Naive thymus-derived CD8-positive, alpha-beta T cell (primary cell): ENCODE data around the gene ACER1. TPM values are rescaled to one million over a fixed set of nuclear protein-coding genes. Genes with fewer than 3 reads are reported as not detected.

Experiments
- ATAC-seq, 2 donors: fragments of 150-1000 bp; cut with Tn5 transposase in 1 of 2; sonication (Bioruptor Pico), chemical (Tn5 transposase) in 1 of 2; 1 replicate in 1 of 2; 2 replicates in 1 of 2; pipeline ENCODE4 v1.10.0; 2021; ENCODE audit warnings: mild to moderate bottlenecking in 2 of 2, moderate library complexity in 2 of 2
- POLR2A ChIA-PET: fragments of 350-600 bp; sonication (Branson Sonifier 250); formaldehyde crosslinking; loops from one replicate; lab custom pipeline; 2021; ENCODE audit warnings: antibody characterized with exemption; lab: Charles Lee
- DNase-seq, 10 donors: peaks; one replicate each; pipeline versions ENCODE4 v3.0.0 to v3.0.0-alpha.2; 2020 to 2022
- H3K27ac Mint-ChIP-seq, 10 donors: one replicate each; pipeline ENCODE4 v1.8.0; 2020 to 2022; ENCODE audit warnings: mild to moderate bottlenecking in 10 of 10, mixed read lengths in 10 of 10, moderate library complexity in 4 of 10, inconsistent platforms in 1 of 10
- H3K27me3 Mint-ChIP-seq, 5 donors: one replicate each; pipeline ENCODE4 v1.8.0; 2021 to 2022; ENCODE audit warnings: mixed read lengths in 5 of 5
- H3K36me3 Mint-ChIP-seq, 3 donors: one replicate each; pipeline ENCODE4 v1.8.0; 2020 to 2022; ENCODE audit warnings: mixed read lengths in 3 of 3, mild to moderate bottlenecking in 2 of 3, inconsistent platforms in 1 of 3
- H3K4me1 Mint-ChIP-seq, 4 donors: one replicate each; pipeline ENCODE4 v1.8.0; 2021 to 2022; ENCODE audit warnings: mixed read lengths in 4 of 4
- H3K4me3 Mint-ChIP-seq, 10 donors: one replicate each; pipeline ENCODE4 v1.8.0; 2020 to 2022; ENCODE audit warnings: mild to moderate bottlenecking in 10 of 10, mixed read lengths in 10 of 10, moderate library complexity in 6 of 10, inconsistent platforms in 1 of 10
- H3K9me3 Mint-ChIP-seq, 9 donors: one replicate each; pipeline ENCODE4 v1.8.0; 2020 to 2022; ENCODE audit warnings: mixed read lengths in 9 of 9, mild to moderate bottlenecking in 3 of 9, inconsistent platforms in 1 of 9, moderate library complexity in 1 of 9
- polyA plus RNA-seq, 3 donors: library from polyadenylated mRNA; unstranded; fragments of 300-500 nt; fragmentation: Illumina TruSeq; gene quantifications; one replicate each; pipeline ENCODE4 v1.2.3, GENCODE V29; 2021
- total RNA-seq, 8 experiments: library from RNA in 2 of 8; stranded (reverse) in 2 of 8; gene quantifications; one replicate each; pipeline ENCODE4 v1.2.3 and lab custom pipeline; 2021 to 2026

ACER1 gene
- total and polyA plus RNA-seq, 5 experiments from 2014 or later, result 0.91 to 2.6 (median 1.4) TPM

- DNase-seq, result no peak
- Mint-ChIP-seq H3K27me3 (no peaks in the 10 kb centered on the region), H3K4me1 (peaks cover 17 to 46% (median 34%) of the 10 kb centered on the region in 4 donors), H3K27ac (no peak overlapping the region), H3K36me3 (peaks cover 0 to 73% (median 5%) of the 10 kb centered on the region in 3 donors), H3K9me3 (no peaks in the 10 kb centered on the region), H3K4me3 (no peak overlapping the region)
- ATAC-seq, result no peak
- POLR2A ChIA-PET, result interaction anchor here (1.0 kb wide), 1 partner anchor 10 kb away, joined by 3 read pairs; no protein-coding TSS in a partner anchor
Observed at GRCh38 chr19:6260376-6260775, 73.0 kb downstream of the ACER1 start.

- POLR2A ChIA-PET, result interaction anchor here (1.0 kb wide), 1 partner anchor 11 kb away, joined by 3 read pairs; no protein-coding TSS in a partner anchor
- Mint-ChIP-seq H3K4me1 (peaks cover 17 to 46% (median 34%) of the 10 kb centered on the region in 4 donors), H3K27me3 (no peaks in the 10 kb centered on the region), H3K4me3 (no peak overlapping the region), H3K27ac (peak overlapping the region in 2 of 10 donors; percentile 26 to 36), H3K9me3 (no peaks in the 10 kb centered on the region), H3K36me3 (peaks cover 0 to 72% (median 5%) of the 10 kb centered on the region in 3 donors)
- ATAC-seq, result no peak
- peak in 1 of 10 donors; percentile 51 for DNase-seq
Observed at GRCh38 chr19:6259312-6259861, 74.0 kb downstream of the ACER1 start.

- H3K4me3 Mint-ChIP-seq, result no peak overlapping the region
- H3K27ac Mint-ChIP-seq, result peak overlapping the region in 2 of 10 donors; percentile 25 to 26
- POLR2A ChIA-PET, result no interaction called here
- H3K4me1 Mint-ChIP-seq, result peaks cover 19 to 46% (median 34%) of the 10 kb centered on the region in 4 donors
- DNase-seq (peak in 1 of 10 donors; percentile 34), ATAC-seq (no peak)
- H3K27me3 Mint-ChIP-seq, result no peaks in the 10 kb centered on the region
- H3K36me3 Mint-ChIP-seq, result peaks cover 0 to 69% (median 5%) of the 10 kb centered on the region in 3 donors
- no peaks in the 10 kb centered on the region for H3K9me3 Mint-ChIP-seq
Observed at GRCh38 chr19:6258812-6259311, 74.5 kb downstream of the ACER1 start.

Other genes with a start within 250 kb of the ACER1 start
- 1 to 10 TPM; 5.6 to 9.9 TPM for gene RFX2, start 223.1 kb downstream of the ACER1 start, total RNA-seq
- gene RFX2, start 223.1 kb downstream of the ACER1 start, polyA plus RNA-seq, result 10 to 100 TPM in 1 of 3 donors, 1 to 10 TPM in 2; 4.0 to 10.4 (median 5.9) TPM
- not detected for gene ACSBG2, start 197.9 kb downstream of the ACER1 start, total RNA-seq
- under 1 TPM in 1 of 3 donors, not detected in 2; 0.07 TPM for gene ACSBG2, start 197.9 kb downstream of the ACER1 start, polyA plus RNA-seq
- 10 to 100 TPM; 37.7 to 41.7 TPM for gene MLLT1, start 53.6 kb downstream of the ACER1 start, total RNA-seq
- gene MLLT1, start 53.6 kb downstream of the ACER1 start, polyA plus RNA-seq, result 1 to 10 TPM in 2 of 3 donors, under 1 TPM in 1; 0.68 to 2.7 (median 1.2) TPM
- gene CLPP, start 27.9 kb upstream of the ACER1 start, total RNA-seq, result 10 to 100 TPM; 73.0 to 74.4 TPM
- 100 to 1,000 TPM; 142 to 197 (median 148) TPM for gene CLPP, start 27.9 kb upstream of the ACER1 start, polyA plus RNA-seq
- gene ALKBH7, start 39.2 kb upstream of the ACER1 start, total RNA-seq, result 10 to 100 TPM; 73.7 TPM
- gene ALKBH7, start 39.2 kb upstream of the ACER1 start, polyA plus RNA-seq, result 100 to 1,000 TPM; 130 to 162 (median 144) TPM
- 1 to 10 TPM; 3.3 to 3.7 TPM for gene PSPN, start 42.3 kb upstream of the ACER1 start, total RNA-seq
- gene PSPN, start 42.3 kb upstream of the ACER1 start, polyA plus RNA-seq, result 1 to 10 TPM in 2 of 3 donors, under 1 TPM in 1; 0.50 to 1.2 (median 1.1) TPM
- 10 to 100 TPM; 54.1 to 64.8 TPM for gene GTF2F1, start 59.6 kb upstream of the ACER1 start, total RNA-seq
- 10 to 100 TPM; 16.3 to 30.1 (median 20.6) TPM for gene GTF2F1, start 59.6 kb upstream of the ACER1 start, polyA plus RNA-seq
- 100 to 1,000 TPM; 159 to 167 TPM for gene KHSRP, start 91.2 kb upstream of the ACER1 start, total RNA-seq
- gene KHSRP, start 91.2 kb upstream of the ACER1 start, polyA plus RNA-seq, result 10 to 100 TPM; 14.5 to 26.2 (median 14.7) TPM
- under 1 TPM; 0.62 to 0.96 TPM for gene SLC25A41, start 100.2 kb upstream of the ACER1 start, total RNA-seq
- gene SLC25A41, start 100.2 kb upstream of the ACER1 start, polyA plus RNA-seq, result under 1 TPM in 1 of 3 donors, not detected in 2; 0.38 TPM
- 10 to 100 TPM; 19.0 to 24.5 TPM for gene SLC25A23, start 126.2 kb upstream of the ACER1 start, total RNA-seq
- gene SLC25A23, start 126.2 kb upstream of the ACER1 start, polyA plus RNA-seq, result 10 to 100 TPM; 14.6 to 29.6 (median 15.9) TPM
- gene CRB3, start 130.7 kb upstream of the ACER1 start, total RNA-seq, result 10 to 100 TPM in 1 of 2 experiments, 1 to 10 TPM in 1; 8.5 to 10.5 TPM
- 1 to 10 TPM; 4.3 to 5.8 (median 5.7) TPM for gene CRB3, start 130.7 kb upstream of the ACER1 start, polyA plus RNA-seq
- gene DENND1C, start 148.2 kb upstream of the ACER1 start, total RNA-seq, result 100 to 1,000 TPM; 105 to 110 TPM
- gene DENND1C, start 148.2 kb upstream of the ACER1 start, polyA plus RNA-seq, result 100 to 1,000 TPM in 1 of 3 donors, 10 to 100 TPM in 2; 35.4 to 106 (median 67.7) TPM
- gene TUBB4A, start 168.7 kb upstream of the ACER1 start, total RNA-seq, result 1 to 10 TPM; 7.6 to 8.8 TPM
- gene TUBB4A, start 168.7 kb upstream of the ACER1 start, polyA plus RNA-seq, result 1 to 10 TPM; 2.8 to 7.3 (median 5.2) TPM
- gene TNFSF9, start 197.4 kb upstream of the ACER1 start, total RNA-seq, result 1 to 10 TPM in 1 of 2 experiments, under 1 TPM in 1; 0.30 to 1.0 TPM
- gene TNFSF9, start 197.4 kb upstream of the ACER1 start, polyA plus RNA-seq, result under 1 TPM in 2 of 3 donors, not detected in 1; 0.25 to 0.54 TPM